Bronchial epithelial cell (primary cell): ENCODE results near the gene PRKACA. TPM values are rescaled to one million over a fixed set of nuclear protein-coding genes. Genes with fewer than 3 reads are reported as not detected.
"Not testable (repeated sequence)": the region's sequence is repeated elsewhere in the genome, so short reads cannot be mapped to it uniquely, and the experiment has no call there.

ENCODE experiments used
- DNase-seq: peaks from one replicate; pipeline ENCODE4 v3.0.0-alpha.2; 2010; ENCODE audit warnings: low read depth
- FAIRE-seq: peaks from 2 replicates; lab custom pipeline; 2011; peaks lifted over from hg19 to GRCh38; lab: Jason Lieb, UNC
- H3K27me3 ChIP-seq: 2 replicates; pipeline ENCODE4 v1.5.1; 2011; ENCODE audit warnings: low read length; ENCODE audit not compliant: control insufficient read depth, insufficient read depth
- H3K36me3 ChIP-seq: 2 replicates; pipeline ENCODE4 v1.5.1; 2011; ENCODE audit warnings: low read length; ENCODE audit not compliant: control insufficient read depth, insufficient read depth
- H3K4me3 ChIP-seq: 2 replicates; pipeline ENCODE4 v1.5.1; 2011; ENCODE audit warnings: mild to moderate bottlenecking, low read depth, low read length, control low read depth
- total RNA-seq: library from RNA; depleted of rRNA; stranded (reverse); fragments of >200 nt; gene quantifications from 2 replicates; pipeline ENCODE4 v1.2.1, GENCODE V29; 2014
- TF ChIP-seq, protein P1 (sequence below): IDR thresholded peaks from 2 replicates; pipeline ENCODE4 v1.5.1; 2011; ENCODE audit warnings: mild to moderate bottlenecking, moderate library complexity, low read length, control low read depth, inconsistent platforms; ENCODE audit not compliant: insufficient read depth, severe bottlenecking

PRKACA gene
- total RNA-seq, 1 donor from 2014 or later, result 13.7 TPM

GRCh38 chr19:14150041-14150769 is 32.6 kb upstream of the PRKACA start:
- DNase-seq (no peak), FAIRE-seq (no peak)
- Histone ChIP-seq H3K4me3 (no peak overlapping the region), H3K36me3 (no peaks in the 10 kb centered on the region), H3K27me3 (no peaks in the 10 kb centered on the region)
- TF ChIP-seq, protein P1, sequence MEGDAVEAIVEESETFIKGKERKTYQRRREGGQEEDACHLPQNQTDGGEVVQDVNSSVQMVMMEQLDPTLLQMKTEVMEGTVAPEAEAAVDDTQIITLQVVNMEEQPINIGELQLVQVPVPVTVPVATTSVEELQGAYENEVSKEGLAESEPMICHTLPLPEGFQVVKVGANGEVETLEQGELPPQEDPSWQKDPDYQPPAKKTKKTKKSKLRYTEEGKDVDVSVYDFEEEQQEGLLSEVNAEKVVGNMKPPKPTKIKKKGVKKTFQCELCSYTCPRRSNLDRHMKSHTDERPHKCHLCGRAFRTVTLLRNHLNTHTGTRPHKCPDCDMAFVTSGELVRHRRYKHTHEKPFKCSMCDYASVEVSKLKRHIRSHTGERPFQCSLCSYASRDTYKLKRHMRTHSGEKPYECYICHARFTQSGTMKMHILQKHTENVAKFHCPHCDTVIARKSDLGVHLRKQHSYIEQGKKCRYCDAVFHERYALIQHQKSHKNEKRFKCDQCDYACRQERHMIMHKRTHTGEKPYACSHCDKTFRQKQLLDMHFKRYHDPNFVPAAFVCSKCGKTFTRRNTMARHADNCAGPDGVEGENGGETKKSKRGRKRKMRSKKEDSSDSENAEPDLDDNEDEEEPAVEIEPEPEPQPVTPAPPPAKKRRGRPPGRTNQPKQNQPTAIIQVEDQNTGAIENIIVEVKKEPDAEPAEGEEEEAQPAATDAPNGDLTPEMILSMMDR, result no peak

- DNase-seq (peak; percentile 3), FAIRE-seq (no peak)
- H3K4me3 ChIP-seq, result no peak overlapping the region
- H3K27me3 ChIP-seq, result no peaks in the 10 kb centered on the region
- TF ChIP-seq, protein P1, result no peak
- H3K36me3 ChIP-seq, result no peaks in the 10 kb centered on the region
Measured at GRCh38 chr19:14149509-14149994, 32.0 kb upstream of the PRKACA start.

- H3K4me3 ChIP-seq, result no peak overlapping the region
- no peak for FAIRE-seq
- no peaks in the 10 kb centered on the region for H3K27me3 ChIP-seq
- TF ChIP-seq, protein P1, result no peak
- DNase-seq, result no peak
- no peaks in the 10 kb centered on the region for H3K36me3 ChIP-seq
Measured at GRCh38 chr19:14148751-14149410, 31.3 kb upstream of the PRKACA start.

GRCh38 chr19:14147797-14148605 is 30.4 kb upstream of the PRKACA start:
- FAIRE-seq, result peak; percentile 72
- DNase-seq, result peak; percentile 24
- no peaks in the 10 kb centered on the region for H3K27me3 ChIP-seq
- no peak overlapping the region for H3K4me3 ChIP-seq
- H3K36me3 ChIP-seq, result no peaks in the 10 kb centered on the region
- TF ChIP-seq, protein P1, result peak; percentile 95

- peak; percentile 53 for DNase-seq
- Histone ChIP-seq H3K36me3 (no peaks in the 10 kb centered on the region), H3K4me3 (no peak overlapping the region), H3K27me3 (no peaks in the 10 kb centered on the region)
- no peak for FAIRE-seq
- TF ChIP-seq, protein P1, result no peak
Measured at GRCh38 chr19:14146789-14147216, 29.2 kb upstream of the PRKACA start.

- FAIRE-seq, DNase-seq, H3K36me3 ChIP-seq, H3K27me3 ChIP-seq, H3K4me3 ChIP-seq: not testable (repeated sequence)
Measured at GRCh38 chr19:14146169-14146568, 28.6 kb upstream of the PRKACA start.
